ENCODE measurements around the gene CDKN2AIPNL.

CDKN2AIPNL gene

DNA sequence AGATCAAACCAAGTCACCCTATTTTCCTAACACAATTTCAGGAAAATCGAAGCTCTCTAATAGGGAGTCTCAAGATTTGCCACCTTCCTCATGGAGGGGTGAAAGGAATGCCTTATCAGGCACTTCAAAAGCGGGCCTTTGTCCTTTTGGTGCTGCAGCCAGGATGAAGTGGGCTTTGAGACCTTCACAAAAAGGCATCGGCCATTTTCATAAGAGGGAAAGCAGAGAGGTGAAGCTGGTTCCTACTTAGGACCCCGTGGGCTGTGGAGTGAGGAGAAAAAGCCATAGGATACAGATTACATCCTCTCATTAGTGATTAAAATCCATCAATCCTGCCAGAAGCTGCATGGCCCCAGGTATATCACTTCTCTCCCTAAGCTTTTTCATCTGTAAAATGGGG is 859 bp downstream of the CDKN2AIPNL start:
- no peak for DNase-seq (ENCODE audit: low spot score)
- TF ChIP-seq, protein P1, sequence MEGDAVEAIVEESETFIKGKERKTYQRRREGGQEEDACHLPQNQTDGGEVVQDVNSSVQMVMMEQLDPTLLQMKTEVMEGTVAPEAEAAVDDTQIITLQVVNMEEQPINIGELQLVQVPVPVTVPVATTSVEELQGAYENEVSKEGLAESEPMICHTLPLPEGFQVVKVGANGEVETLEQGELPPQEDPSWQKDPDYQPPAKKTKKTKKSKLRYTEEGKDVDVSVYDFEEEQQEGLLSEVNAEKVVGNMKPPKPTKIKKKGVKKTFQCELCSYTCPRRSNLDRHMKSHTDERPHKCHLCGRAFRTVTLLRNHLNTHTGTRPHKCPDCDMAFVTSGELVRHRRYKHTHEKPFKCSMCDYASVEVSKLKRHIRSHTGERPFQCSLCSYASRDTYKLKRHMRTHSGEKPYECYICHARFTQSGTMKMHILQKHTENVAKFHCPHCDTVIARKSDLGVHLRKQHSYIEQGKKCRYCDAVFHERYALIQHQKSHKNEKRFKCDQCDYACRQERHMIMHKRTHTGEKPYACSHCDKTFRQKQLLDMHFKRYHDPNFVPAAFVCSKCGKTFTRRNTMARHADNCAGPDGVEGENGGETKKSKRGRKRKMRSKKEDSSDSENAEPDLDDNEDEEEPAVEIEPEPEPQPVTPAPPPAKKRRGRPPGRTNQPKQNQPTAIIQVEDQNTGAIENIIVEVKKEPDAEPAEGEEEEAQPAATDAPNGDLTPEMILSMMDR (IDR thresholded peaks at IDR 0.05; ENCODE audit: borderline replicate concordance, control extremely low read depth, extremely low read depth, insufficient read depth, missing control alignments): no peak
- in situ Hi-C loops (cut with MboI; ENCODE audit: low sequenced_read_pairs, unreplicated experiment): no loop called here

GRCh38 chr5:134409321-134409720 is 2.4 kb downstream of the CDKN2AIPNL start:
- DNase-seq (ENCODE audit: low spot score): no peak
- TF ChIP-seq, protein P1 (IDR thresholded peaks at IDR 0.05; ENCODE audit: borderline replicate concordance, control extremely low read depth, extremely low read depth, insufficient read depth, missing control alignments): no peak
- in situ Hi-C loops (cut with MboI; ENCODE audit: low sequenced_read_pairs, unreplicated experiment): no loop called here

GRCh38 chr5:134406390-134406789 is 5.3 kb downstream of the CDKN2AIPNL start:
- no peak for DNase-seq (ENCODE audit: low spot score)

GRCh38 chr5:134403951-134404350 is 7.7 kb downstream of the CDKN2AIPNL start:
- DNase-seq (ENCODE audit: low spot score): no peak
- in situ Hi-C loops (cut with MboI; ENCODE audit: low sequenced_read_pairs, unreplicated experiment): no loop called here
- TF ChIP-seq, protein P1 (IDR thresholded peaks at IDR 0.05; ENCODE audit: borderline replicate concordance, control extremely low read depth, extremely low read depth, insufficient read depth, missing control alignments): no peak

More at GRCh38 chr5:134406390-134406789, 5.3 kb downstream of the CDKN2AIPNL start:
- in situ Hi-C loops (cut with MboI; ENCODE audit: low sequenced_read_pairs, unreplicated experiment): no loop called here
- TF ChIP-seq, protein P1 (IDR thresholded peaks at IDR 0.05; ENCODE audit: borderline replicate concordance, control extremely low read depth, extremely low read depth, insufficient read depth, missing control alignments): no peak

- TF ChIP-seq, protein P1 (IDR thresholded peaks at IDR 0.05; ENCODE audit: borderline replicate concordance, control extremely low read depth, extremely low read depth, insufficient read depth, missing control alignments): no peak
- no peak for DNase-seq (ENCODE audit: low spot score)
- in situ Hi-C loops (cut with MboI; ENCODE audit: low sequenced_read_pairs, unreplicated experiment): no loop called here
These were observed 13.0 kb downstream of the CDKN2AIPNL start for GRCh38 chr5:134398609-134399155.

DNA sequence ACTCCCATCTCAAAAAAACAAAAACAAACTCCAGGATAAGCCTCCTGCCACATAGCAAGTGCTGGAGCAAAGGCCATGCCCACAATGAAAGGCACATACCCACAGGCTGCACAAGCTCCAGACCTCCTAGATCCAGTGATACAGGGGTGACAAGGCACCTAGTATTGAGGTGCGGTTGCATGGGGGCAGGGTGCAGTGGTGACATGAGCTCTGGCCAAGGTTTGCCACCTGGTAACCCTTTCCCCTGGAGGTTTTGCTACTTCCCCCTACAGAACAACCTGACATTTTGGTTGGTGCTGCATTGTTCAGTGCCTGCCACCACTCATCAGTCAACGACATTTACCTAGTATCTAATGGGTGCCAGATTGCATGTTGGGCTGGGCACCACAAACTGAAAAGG is 14.5 kb downstream of the CDKN2AIPNL start:
- TF ChIP-seq, protein P1 (IDR thresholded peaks at IDR 0.05; ENCODE audit: borderline replicate concordance, control extremely low read depth, extremely low read depth, insufficient read depth, missing control alignments): no peak
- in situ Hi-C loops (cut with MboI; ENCODE audit: low sequenced_read_pairs, unreplicated experiment): no loop called here
- DNase-seq (ENCODE audit: low spot score): no peak

All from GM13976 (cell line).